ENCODE data around the gene SIGLEC1.

SIGLEC1 gene

GRCh38 chr20:3677733-3678132, 34.7 kb downstream of the SIGLEC1 start:
- H3K4me1 ChIP-seq (ENCODE audit: insufficient read depth, low read length, poor library complexity, severe bottlenecking) = no peaks in the 10 kb centered on the region
- no peak overlapping the region for H3K4me2 ChIP-seq (ENCODE audit: low read depth, low read length, poor library complexity, severe bottlenecking)
- H3K9me3 ChIP-seq (ENCODE audit: insufficient read depth, low read depth, low read length) = no peaks in the 10 kb centered on the region
- no peak for TF ChIP-seq CTCF (conservative IDR thresholded peaks at IDR 0.05; ENCODE audit: low read length)
- no peak overlapping the region for H3K9ac ChIP-seq (ENCODE audit: low read depth, low read length, poor library complexity, severe bottlenecking)
- H3K27me3 ChIP-seq (ENCODE audit: insufficient read depth, low read length, poor library complexity, severe bottlenecking) = no peaks in the 10 kb centered on the region
- no peak overlapping the region for H3K4me3 ChIP-seq (ENCODE audit: low read length, poor library complexity, severe bottlenecking)
- no peaks in the 10 kb centered on the region for H3K79me2 ChIP-seq (ENCODE audit: insufficient read depth, low read length)
- no peak overlapping the region for H2AFZ ChIP-seq (ENCODE audit: low read length)
- H3K9me2 ChIP-seq (replicated peaks; ENCODE audit: low read depth, low read length) = no peaks in the 10 kb centered on the region
- H3K36me3 ChIP-seq (ENCODE audit: insufficient read depth, low read length) = no peaks in the 10 kb centered on the region
- H3F3A ChIP-seq (ENCODE audit: low read depth) = no peaks in the 10 kb centered on the region
- H4K20me1 ChIP-seq (ENCODE audit: insufficient read depth, low read length, poor library complexity, severe bottlenecking) = no peaks in the 10 kb centered on the region

DNA sequence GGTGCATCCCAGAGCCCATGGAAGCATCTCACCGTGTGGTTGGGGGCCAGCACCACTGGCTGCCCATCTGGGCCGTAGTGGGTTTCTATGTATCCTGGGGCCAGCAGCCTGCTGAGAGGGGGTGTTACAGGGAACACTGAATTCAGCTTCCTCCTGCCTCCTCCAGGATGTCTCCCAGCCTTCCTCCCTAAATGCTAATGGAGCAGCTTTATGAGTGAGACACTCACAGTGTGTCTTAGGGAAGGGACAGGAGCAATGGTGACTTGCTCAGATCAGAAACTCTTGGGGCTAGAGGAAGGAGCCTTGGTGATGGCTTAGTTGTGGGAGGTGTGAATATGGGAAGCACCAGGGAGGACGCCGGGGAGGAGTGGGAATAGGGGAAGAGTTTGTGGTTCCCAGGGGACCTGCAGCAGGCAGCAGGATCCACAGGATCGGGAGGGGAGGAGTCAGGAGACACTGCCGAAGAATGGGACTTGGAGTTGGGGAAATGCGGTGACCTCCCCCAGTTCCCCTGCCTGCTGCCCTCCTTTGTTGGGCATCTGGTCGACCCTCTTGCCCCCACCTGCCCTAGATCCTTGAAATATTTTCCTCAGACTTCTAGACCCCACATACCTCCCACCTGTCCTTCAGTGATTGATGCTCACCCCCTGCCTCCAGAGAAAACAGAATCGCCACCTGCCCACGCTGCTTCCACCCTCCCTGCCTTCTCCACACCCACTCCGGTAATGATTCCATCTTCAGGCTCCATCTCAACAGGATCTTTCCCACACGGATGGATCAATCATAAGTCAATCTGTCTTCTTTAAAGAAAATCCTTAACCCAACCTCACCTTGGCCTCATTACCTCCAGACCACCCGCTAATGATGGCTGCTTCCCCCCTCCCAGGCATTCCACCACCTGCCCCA, 37.2 kb downstream of the SIGLEC1 start:
- H3K4me1 ChIP-seq (ENCODE audit: insufficient read depth, low read length, poor library complexity, severe bottlenecking) = peaks cover under 1% of the 10 kb centered on the region
- no peak overlapping the region for H2AFZ ChIP-seq (ENCODE audit: low read length)
- H3K79me2 ChIP-seq (ENCODE audit: insufficient read depth, low read length) = no peaks in the 10 kb centered on the region
- H3K4me3 ChIP-seq (ENCODE audit: low read length, poor library complexity, severe bottlenecking) = no peak overlapping the region
- H3K9me3 ChIP-seq (ENCODE audit: insufficient read depth, low read depth, low read length) = no peaks in the 10 kb centered on the region
- H4K20me1 ChIP-seq (ENCODE audit: insufficient read depth, low read length, poor library complexity, severe bottlenecking) = no peaks in the 10 kb centered on the region
- no peaks in the 10 kb centered on the region for H3K27me3 ChIP-seq (ENCODE audit: insufficient read depth, low read length, poor library complexity, severe bottlenecking)
- H3K4me2 ChIP-seq (ENCODE audit: low read depth, low read length, poor library complexity, severe bottlenecking) = no peak overlapping the region
- H3K9ac ChIP-seq (ENCODE audit: low read depth, low read length, poor library complexity, severe bottlenecking) = no peak overlapping the region
- no peaks in the 10 kb centered on the region for H3K36me3 ChIP-seq (ENCODE audit: insufficient read depth, low read length)
- TF ChIP-seq CTCF (conservative IDR thresholded peaks at IDR 0.05; ENCODE audit: low read length) = no peak
- no peak for TF ChIP-seq EZH2phosphoT487 (IDR thresholded peaks at IDR 0.05; ENCODE audit: borderline replicate concordance)
- no peaks in the 10 kb centered on the region for H3K9me2 ChIP-seq (replicated peaks; ENCODE audit: low read depth, low read length)
- no peaks in the 10 kb centered on the region for H3F3A ChIP-seq (ENCODE audit: low read depth)

DNA sequence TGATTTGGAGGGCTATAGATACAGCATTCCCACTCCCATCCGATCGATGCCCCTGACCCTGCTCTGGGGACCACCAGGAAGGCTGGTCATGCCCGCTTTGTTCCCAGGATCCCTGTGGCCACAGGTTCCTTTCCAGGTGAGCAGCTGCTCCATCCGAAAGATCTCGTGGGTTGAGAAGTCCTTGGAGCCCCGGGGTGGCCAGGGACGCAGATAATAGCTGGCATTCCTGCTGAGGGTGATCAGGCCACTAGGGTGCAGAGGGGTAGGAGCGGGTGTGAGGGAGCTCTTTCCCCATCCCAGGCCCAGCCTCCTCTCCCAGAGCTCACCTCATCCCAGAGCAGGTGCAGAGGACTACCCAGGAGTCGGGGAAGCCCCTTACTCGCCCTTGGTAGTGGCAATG, 38.0 kb downstream of the SIGLEC1 start:
- no peaks in the 10 kb centered on the region for H3K79me2 ChIP-seq (ENCODE audit: insufficient read depth, low read length)
- no peaks in the 10 kb centered on the region for H3K9me3 ChIP-seq (ENCODE audit: insufficient read depth, low read depth, low read length)
- H3K9me2 ChIP-seq (replicated peaks; ENCODE audit: low read depth, low read length) = no peaks in the 10 kb centered on the region
- no peak overlapping the region for H3K4me3 ChIP-seq (ENCODE audit: low read length, poor library complexity, severe bottlenecking)
- no peaks in the 10 kb centered on the region for H3K36me3 ChIP-seq (ENCODE audit: insufficient read depth, low read length)
- TF ChIP-seq CTCF (conservative IDR thresholded peaks at IDR 0.05; ENCODE audit: low read length) (no peak), EZH2phosphoT487 (IDR thresholded peaks at IDR 0.05; ENCODE audit: borderline replicate concordance) (no peak)
- no peak overlapping the region for H3K4me2 ChIP-seq (ENCODE audit: low read depth, low read length, poor library complexity, severe bottlenecking)
- H2AFZ ChIP-seq (ENCODE audit: low read length) = no peak overlapping the region
- no peak overlapping the region for H3K9ac ChIP-seq (ENCODE audit: low read depth, low read length, poor library complexity, severe bottlenecking)
- no peaks in the 10 kb centered on the region for H4K20me1 ChIP-seq (ENCODE audit: insufficient read depth, low read length, poor library complexity, severe bottlenecking)
- H3K4me1 ChIP-seq (ENCODE audit: insufficient read depth, low read length, poor library complexity, severe bottlenecking) = peaks cover 5% of the 10 kb centered on the region
- no peaks in the 10 kb centered on the region for H3F3A ChIP-seq (ENCODE audit: low read depth)
- no peaks in the 10 kb centered on the region for H3K27me3 ChIP-seq (ENCODE audit: insufficient read depth, low read length, poor library complexity, severe bottlenecking)
